Fibroblast of upper back skin (primary cell): Measurements from ENCODE around the gene ABCA7.

Experiments used
- DNase-seq: peaks from one replicate; pipeline ENCODE4 v3.0.0-alpha.2; 2013

ABCA7 gene

GRCh38 chr19:1039646-1040475 is at the start of gene ABCA7:
TSS of gene ABCA7 (plus strand) at chr19:1040107. CDS start at chr19:1041362, 1,255 bp downstream.
- peak; percentile 97 for DNase-seq

DNA sequence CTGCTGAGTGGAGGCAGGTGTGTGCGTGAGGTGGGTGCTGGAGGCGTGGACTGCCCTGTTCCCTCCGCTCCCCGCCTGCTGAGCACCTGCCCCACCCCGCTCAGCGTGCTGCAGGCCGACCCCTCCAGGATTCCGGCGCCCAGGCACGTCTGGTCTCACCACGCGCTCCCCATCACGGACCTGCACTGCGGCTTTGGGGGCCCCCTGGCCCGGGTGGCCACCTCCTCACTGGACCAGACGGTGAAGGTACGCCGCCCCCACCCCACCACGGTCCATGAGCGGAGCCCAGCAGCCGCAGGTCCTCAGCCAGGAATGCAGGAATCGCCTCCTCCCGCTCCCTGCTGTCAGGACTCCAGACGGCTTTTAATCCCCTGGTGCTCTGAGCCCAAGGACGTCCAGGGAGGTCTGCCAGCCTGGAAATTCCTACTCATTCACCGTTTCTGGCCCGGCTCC is 49.8 kb upstream of the ABCA7 start:
- DNase-seq = no peak

DNA sequence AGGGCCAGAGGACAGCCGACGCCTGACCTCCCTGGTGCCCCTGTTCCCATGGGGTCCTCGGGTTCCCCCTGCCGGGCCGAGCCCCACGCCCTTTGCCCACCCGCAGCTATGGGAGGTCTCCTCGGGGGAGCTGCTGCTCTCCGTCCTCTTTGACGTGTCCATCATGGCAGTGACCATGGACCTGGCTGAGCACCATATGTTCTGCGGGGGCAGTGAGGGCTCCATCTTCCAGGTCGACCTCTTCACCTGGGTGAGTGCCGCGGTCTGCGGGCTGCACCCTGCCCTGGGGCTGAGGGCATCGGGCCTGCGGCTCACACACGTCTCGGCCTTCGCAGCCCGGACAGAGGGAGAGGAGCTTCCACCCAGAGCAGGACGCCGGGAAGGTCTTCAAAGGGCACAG is 49.2 kb upstream of the ABCA7 start:
- DNase-seq = no peak

GRCh38 chr19:991174-991931 is 48.6 kb upstream of the ABCA7 start:
- peak; percentile 31 for DNase-seq

DNA sequence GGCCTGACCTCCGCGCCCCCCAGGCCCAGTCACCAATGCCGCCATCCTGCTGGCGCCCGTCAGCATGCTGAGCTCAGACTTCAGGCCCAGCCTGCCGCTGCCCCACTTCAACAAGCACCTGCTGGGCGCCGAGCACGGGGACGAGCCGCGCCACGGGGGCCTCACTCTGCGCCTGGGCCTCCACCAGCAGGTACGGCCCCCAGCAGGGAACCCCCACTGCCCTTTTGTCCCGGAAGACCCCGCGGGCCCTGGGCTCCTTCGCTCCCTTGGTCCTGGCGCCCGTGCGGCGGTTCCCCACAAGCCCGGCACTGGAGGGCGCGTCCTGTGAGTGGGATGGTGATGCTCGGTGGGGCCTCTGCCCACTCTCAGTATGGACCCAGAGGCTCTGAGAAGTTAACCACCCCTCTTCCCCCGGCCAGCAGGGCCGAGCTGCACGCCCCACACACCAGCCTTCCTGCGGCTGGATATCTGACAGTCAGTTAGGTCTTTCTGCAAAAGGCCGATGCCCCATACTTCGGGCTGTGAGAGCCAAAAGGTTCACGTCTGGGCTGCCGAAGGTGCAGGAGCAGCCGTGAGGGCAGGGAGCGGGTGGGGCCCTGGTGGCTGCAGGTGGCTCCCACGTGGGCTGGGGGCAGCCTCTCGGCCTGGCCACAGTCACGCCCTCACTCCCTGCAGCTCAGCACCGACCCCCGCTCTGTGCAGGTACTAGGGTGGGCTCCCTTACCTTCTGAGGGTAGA is 47.8 kb upstream of the ABCA7 start:
- no peak for DNase-seq

- no peak for DNase-seq
Measured at GRCh38 chr19:992670-993055, 47.2 kb upstream of the ABCA7 start.

DNA sequence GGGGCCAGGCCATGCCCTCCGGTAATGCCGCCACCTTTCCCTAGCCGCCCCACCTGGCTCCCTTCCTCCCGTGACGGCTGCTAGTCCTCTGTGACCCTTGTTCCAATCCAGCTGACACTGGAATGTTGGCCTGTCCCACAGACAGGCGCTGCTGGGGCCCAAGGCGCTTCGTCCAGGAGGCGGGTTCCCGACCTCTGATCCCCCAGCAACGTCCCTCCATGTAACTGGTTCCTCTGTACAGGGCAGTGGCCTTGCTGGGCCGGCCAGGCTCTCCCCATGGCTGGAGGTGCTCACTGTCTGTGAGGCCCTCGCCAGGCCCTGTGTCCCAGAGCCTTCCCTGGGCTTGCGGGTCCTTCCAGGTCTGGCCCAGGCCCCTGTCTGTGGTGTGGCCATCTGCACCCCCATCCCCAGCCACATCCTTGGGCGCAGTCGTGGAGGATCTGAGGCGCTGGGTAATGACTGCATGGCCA is 46.5 kb upstream of the ABCA7 start:
- DNase-seq = no peak

GRCh38 chr19:993831-994393 is 46.0 kb upstream of the ABCA7 start:
- no peak for DNase-seq

- no peak for DNase-seq
Measured at GRCh38 chr19:994516-994915, 45.4 kb upstream of the ABCA7 start.

- DNase-seq = no peak
Measured at GRCh38 chr19:995051-995827, 44.7 kb upstream of the ABCA7 start.

DNA sequence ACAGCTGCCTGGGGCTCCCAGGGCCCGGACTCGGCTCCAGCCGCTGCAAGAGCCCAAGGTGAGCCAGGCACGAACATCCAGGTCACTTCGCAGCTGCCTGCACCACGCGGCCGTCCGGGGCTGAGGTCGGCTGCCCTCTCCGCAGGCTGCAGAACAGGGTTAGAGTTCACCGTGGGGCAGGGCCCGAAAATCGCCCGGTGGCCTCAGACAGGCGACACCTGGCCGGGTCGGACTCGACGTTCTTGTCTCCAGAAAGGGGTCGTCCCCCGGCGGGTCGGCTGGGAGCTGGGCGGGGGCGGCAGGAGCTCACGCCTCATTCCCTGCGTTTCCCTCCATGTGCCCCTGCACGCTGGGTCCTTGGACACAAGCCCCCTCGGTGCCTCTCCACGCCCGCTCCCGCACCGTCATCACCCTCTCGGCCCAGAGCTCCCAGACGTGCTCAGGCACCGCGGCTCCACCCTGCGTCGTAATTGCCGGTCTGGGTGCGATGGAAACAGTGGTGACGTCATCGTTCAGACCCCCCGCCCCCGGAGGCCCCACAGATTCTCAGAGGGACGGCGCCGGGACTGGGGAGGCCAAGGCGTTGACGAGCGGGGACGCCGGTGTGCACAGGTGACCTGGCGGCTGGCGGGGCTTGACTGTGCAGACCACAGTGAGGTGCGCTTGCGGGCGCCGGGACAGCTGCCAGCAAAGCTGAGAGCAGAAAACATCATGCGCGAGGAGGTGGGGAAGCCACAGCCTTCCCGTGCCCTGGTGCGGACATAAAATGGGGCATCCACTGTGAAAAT is 43.7 kb upstream of the ABCA7 start:
- peak; percentile 43 for DNase-seq

DNA sequence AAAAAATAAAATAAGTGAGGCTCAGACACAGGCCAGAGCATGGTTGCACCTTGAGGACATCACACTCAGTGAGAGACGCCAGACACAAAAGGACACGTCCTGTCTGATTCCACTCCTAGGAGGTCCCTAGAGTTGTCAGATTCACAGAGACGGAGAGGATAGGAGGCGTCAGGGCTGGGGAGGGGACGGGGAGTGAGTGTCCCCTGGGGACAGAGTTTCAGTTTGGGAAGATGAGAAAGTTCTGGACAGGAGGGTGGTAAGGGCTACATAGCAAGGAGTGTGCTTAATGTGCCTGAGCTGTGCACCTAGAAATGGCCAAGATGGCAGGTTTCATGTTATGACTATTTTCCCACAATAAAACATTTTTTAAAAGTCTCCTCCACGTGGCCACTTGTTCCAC is 41.8 kb upstream of the ABCA7 start:
- DNase-seq = no peak

GRCh38 chr19:999379-999719 is 40.6 kb upstream of the ABCA7 start:
- no peak for DNase-seq

DNA sequence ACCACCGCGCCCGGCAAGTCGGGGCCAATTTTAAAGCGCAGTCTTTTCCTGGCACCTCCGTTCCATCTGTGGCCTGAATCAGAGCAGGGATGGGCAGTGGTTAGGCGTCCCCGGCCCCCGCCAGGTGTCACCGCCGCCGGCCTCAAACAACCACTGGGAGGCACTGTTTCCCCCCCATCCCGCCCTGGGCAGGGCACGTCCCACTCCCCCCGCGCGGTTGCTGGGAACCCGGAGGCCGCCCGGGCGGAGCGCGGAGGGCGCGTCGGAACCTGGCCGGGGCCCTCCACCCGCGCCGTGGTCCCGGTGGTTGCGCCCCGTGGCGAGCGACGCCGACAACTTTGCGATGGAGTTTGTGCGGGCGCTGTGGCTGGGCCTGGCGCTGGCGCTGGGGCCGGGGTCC is 39.8 kb upstream of the ABCA7 start, which contains the start of gene GRIN3B:
TSS of gene GRIN3B (plus strand) at position 325 of the 400 bp plus-strand sequence. CDS start at position 344, 19 bp downstream.
- DNase-seq = peak; percentile 38

DNA sequence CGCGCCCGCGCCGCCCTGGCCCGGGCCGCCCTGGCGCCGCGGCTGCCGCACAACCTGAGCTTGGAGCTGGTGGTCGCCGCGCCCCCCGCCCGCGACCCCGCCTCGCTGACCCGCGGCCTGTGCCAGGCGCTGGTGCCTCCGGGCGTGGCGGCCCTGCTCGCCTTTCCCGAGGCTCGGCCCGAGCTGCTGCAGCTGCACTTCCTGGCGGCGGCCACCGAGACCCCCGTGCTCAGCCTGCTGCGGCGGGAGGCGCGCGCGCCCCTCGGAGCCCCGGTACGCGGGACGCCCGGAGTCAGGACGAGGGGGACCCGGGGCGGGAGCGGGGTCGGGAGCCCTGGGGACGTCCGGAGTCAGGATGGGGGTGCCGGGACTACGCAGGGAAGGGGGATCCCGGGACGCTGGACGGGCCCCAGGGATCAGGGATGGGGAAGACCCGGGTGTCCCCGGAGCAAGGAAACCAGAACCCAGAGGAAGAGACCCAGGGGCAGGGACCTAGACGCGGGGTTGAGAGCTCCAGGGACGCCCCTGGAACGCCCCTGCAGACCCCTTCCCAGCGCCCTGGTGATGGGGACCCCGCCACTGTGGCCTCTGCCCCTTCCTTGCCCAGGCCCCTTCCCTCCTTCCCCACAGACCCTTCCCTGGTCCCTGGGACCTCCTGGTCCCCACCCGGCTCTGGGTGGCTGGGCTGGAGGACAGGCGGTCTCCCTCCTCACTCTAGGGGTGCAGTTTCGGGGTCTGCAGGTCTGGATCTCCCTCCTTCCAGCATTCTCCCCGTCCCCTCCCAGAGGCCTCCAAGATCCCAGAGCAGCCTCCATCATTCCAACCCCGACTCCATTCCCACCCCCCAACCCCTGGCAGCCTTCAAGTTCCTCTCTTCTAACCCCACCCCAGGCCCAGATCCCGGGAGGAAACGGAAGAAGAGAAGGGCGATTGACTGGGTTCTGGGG is 39.0 kb upstream of the ABCA7 start:
- DNase-seq = no peak

- DNase-seq = no peak
Measured at GRCh38 chr19:1001538-1002166, 38.3 kb upstream of the ABCA7 start.

- DNase-seq = no peak
Measured at GRCh38 chr19:1002600-1002999, 37.3 kb upstream of the ABCA7 start.

DNA sequence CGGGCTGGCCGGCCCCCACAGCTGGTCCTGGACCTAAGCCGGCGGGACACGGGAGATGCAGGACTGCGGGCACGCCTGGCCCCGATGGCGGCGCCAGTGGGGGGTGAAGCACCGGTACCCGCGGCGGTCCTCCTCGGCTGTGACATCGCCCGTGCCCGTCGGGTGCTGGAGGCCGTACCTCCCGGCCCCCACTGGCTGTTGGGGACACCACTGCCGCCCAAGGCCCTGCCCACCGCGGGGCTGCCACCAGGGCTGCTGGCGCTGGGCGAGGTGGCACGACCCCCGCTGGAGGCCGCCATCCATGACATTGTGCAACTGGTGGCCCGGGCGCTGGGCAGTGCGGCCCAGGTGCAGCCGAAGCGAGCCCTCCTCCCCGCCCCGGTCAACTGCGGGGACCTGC is 36.6 kb upstream of the ABCA7 start:
- no peak for DNase-seq

GRCh38 chr19:1004204-1004802 is 35.6 kb upstream of the ABCA7 start:
- DNase-seq = no peak
